Inflammatory macrophage treated with lipopolysaccharide for 4 hours (primary cell): ENCODE results near the gene CFLAR.

Experiments
- DNase-seq: peaks from one replicate; pipeline ENCODE4 v3.0.0-alpha.2; 2020

CFLAR gene

GRCh38 chr2:201223089-201224073 is 107.4 kb downstream of the CFLAR start:
- no peak for DNase-seq
